GM21786 (cell line): ENCODE measurements around the gene DCN.

Source experiments
- ATAC-seq: cut with Tn5 transposase; IDR thresholded peaks from one replicate; pipeline ENCODE4 v1.9.1; 2021; ENCODE audit not compliant: unreplicated experiment

Gene DCN

GRCh38 chr12:91188778-91189177, 6.2 kb upstream of the DCN start:
- ATAC-seq: no peak

- ATAC-seq: no peak
Observed at GRCh38 chr12:91186156-91186555, 3.5 kb upstream of the DCN start.

GRCh38 chr12:91185421-91185820, 2.8 kb upstream of the DCN start:
- ATAC-seq: no peak

- ATAC-seq: no peak
Observed at GRCh38 chr12:91183551-91183950, 934 bp upstream of the DCN start.

- ATAC-seq: no peak
Observed at GRCh38 chr12:91180582-91181395, 1.8 kb downstream of the DCN start.

- ATAC-seq: no peak
Observed at GRCh38 chr12:91179966-91180561, 2.6 kb downstream of the DCN start.

- no peak for ATAC-seq
Observed at GRCh38 chr12:91179315-91179714, 3.3 kb downstream of the DCN start.

- ATAC-seq: no peak
Observed at GRCh38 chr12:91178781-91179180, 3.8 kb downstream of the DCN start.

- ATAC-seq: no peak
Observed at GRCh38 chr12:91178139-91178561, 4.5 kb downstream of the DCN start.

GRCh38 chr12:91177381-91177780, 5.2 kb downstream of the DCN start:
- no peak for ATAC-seq

GRCh38 chr12:91176915-91177314, 5.7 kb downstream of the DCN start:
- no peak for ATAC-seq

GRCh38 chr12:91176358-91176757, 6.3 kb downstream of the DCN start:
- ATAC-seq: no peak

GRCh38 chr12:91173124-91173523, 9.5 kb downstream of the DCN start:
- no peak for ATAC-seq

- no peak for ATAC-seq
Observed at GRCh38 chr12:91172096-91172495, 10.5 kb downstream of the DCN start.

- ATAC-seq: no peak
Observed at GRCh38 chr12:91171476-91171875, 11.1 kb downstream of the DCN start.

GRCh38 chr12:91163116-91163515, 19.5 kb downstream of the DCN start:
- ATAC-seq: no peak

- no peak for ATAC-seq
Observed at GRCh38 chr12:91161009-91161408, 21.6 kb downstream of the DCN start.

GRCh38 chr12:91155990-91156389, 26.6 kb downstream of the DCN start:
- no peak for ATAC-seq

- no peak for ATAC-seq
Observed at GRCh38 chr12:91154131-91154530, 28.5 kb downstream of the DCN start.

- ATAC-seq: no peak
Observed at GRCh38 chr12:91144053-91144452, 38.6 kb downstream of the DCN start.

GRCh38 chr12:91143206-91143605, 39.4 kb downstream of the DCN start:
- ATAC-seq: no peak

GRCh38 chr12:91142221-91142631, 40.4 kb downstream of the DCN start:
- ATAC-seq: no peak
